Psoas muscle (tissue), 8 donors: ENCODE results near the gene B4GALT1. TPM values are rescaled to one million over a fixed set of nuclear protein-coding genes. Genes with fewer than 3 reads are reported as not detected.
A peak's percentile ranks its signal among the peaks of the same experiment; 100 is the strongest.
"Not testable (repeated sequence)": the region's sequence is repeated elsewhere in the genome, so short reads cannot be mapped to it uniquely, and the experiment has no call there.

ENCODE experiments used
- ATAC-seq, 4 donors: fragments of 200-7000 bp; cut with Tn5 transposase; one replicate each; pipeline ENCODE4 v1.9.1; 2020; ENCODE audit warnings: moderate library complexity in 3 of 4, mild to moderate bottlenecking in 2 of 4
- DNase-seq, 2 donors: peaks; one replicate each; pipeline ENCODE4 v3.0.0-alpha.2; 2020
- H3K27ac ChIP-seq: fragments of 200-600 bp; one replicate; pipeline ENCODE4 v1.8.0; 2022
- H3K27me3 ChIP-seq, 3 donors: fragments of 200-600 bp in 1 of 3; one replicate each; pipeline versions ENCODE4 v1.6.1 to v1.8.0; 2013 to 2022; ENCODE audit warnings: low read length in 2 of 3, mild to moderate bottlenecking in 2 of 3, moderate library complexity in 1 of 3; ENCODE audit not compliant: insufficient read depth in 3 of 3
- H3K36me3 ChIP-seq, 2 donors: fragments of 200-600 bp in 1 of 2; one replicate each; pipeline versions ENCODE4 v1.6.1 to v1.8.0; 2013 to 2022; ENCODE audit warnings: low read depth in 1 of 2, mild to moderate bottlenecking in 1 of 2, moderate library complexity in 1 of 2; ENCODE audit not compliant: insufficient read depth in 1 of 2
- H3K4me1 ChIP-seq: fragments of 200-600 bp; one replicate; pipeline ENCODE4 v1.8.0; 2022
- H3K4me3 ChIP-seq: fragments of 200-600 bp; one replicate; pipeline ENCODE4 v1.8.0; 2022; ENCODE audit warnings: mild to moderate bottlenecking
- H3K9me3 ChIP-seq: fragments of 200-600 bp; one replicate; pipeline ENCODE4 v1.8.0; 2022
- CTCF ChIP-seq: fragments of 200-600 bp; IDR thresholded peaks from one replicate; pipeline ENCODE4 v1.8.0; 2022; ENCODE audit warnings: antibody characterized with exemption
- WGBS, 3 donors: extraction: QIAGEN DNeasy Blood & Tissue Kit; methylation state at CpG; one replicate each; pipeline versions ENCODE4 v1.1.6 to v1.1.7; 2013; 5-methylcytosine and 5-hydroxymethylcytosine counted together
- intact Hi-C, 2 donors: fragments of 100-400 bp; cut with DNase I; formaldehyde crosslinking; loops; one replicate each; pipeline versions ENCODE4 v1.11.0 to v1.14.2; 2022
- polyA plus RNA-seq, 3 donors: library from polyadenylated mRNA; stranded (reverse); fragments of 200-250 nt; gene quantifications; one replicate each; pipeline ENCODE4 v1.2.3, GENCODE V29; 2013
- total RNA-seq, 4 donors: library from RNA; stranded (reverse); fragmentation: NEBNext Ultra II Directional in 2 of 4; extraction: Animal tissue kit (Norgen Biotek cat#: 25700) in 2 of 4; gene quantifications; one replicate each; pipeline versions ENCODE4 v1.2.1 to v1.2.4, GENCODE V29; 2021 to 2023
- donor health status: healthy with polysubstance abuse.
- donor health status: DM: no; HTN: no; CAD: no; lungs with moderate emphysema.
- donor health status: Bipolar disorder and iron deficiency.
- donor health status: healthy.
- donor health status: DM: yes; HTN: yes; CAD: no.
- donor health status: DM: no; HTN: no; CAD: no.
- donor health status: DM: no; HTN: no; CAD: no.
- donor health status: DM: yes; HTN: yes; CAD: no.

B4GALT1 gene
- total and polyA plus RNA-seq, 7 donors: 13.0 to 28.1 (median 22.3) TPM

- peak; percentile 68 to 83 for DNase-seq
- no peak for TF ChIP-seq CTCF
- 34 to 53% (median 40%) methylated on average over 10 of the region's 10 CpGs for WGBS, 3 donors
- Histone ChIP-seq H3K4me1 (peaks cover 23% of the 10 kb centered on the region), H3K27ac (peak overlapping the region; percentile 79), H3K9me3 (no peaks in the 10 kb centered on the region), H3K4me3 (no peak overlapping the region), H3K36me3 (no peaks in the 10 kb centered on the region), H3K27me3 (no peaks in the 10 kb centered on the region)
- intact Hi-C loops: loop anchor here in 1 of 2 donors (5.0 kb wide), 2 partner anchors 36 to 61 kb away; no protein-coding TSS in a partner anchor
- peak; percentile 96 to 97 (median 96) for ATAC-seq
These were observed 65.8 kb downstream of the B4GALT1 start for GRCh38 chr9:33101104-33101951.

GRCh38 chr9:33099754-33100153 is 67.4 kb downstream of the B4GALT1 start:
- no peak for TF ChIP-seq CTCF
- Histone ChIP-seq H3K9me3 (no peaks in the 10 kb centered on the region), H3K4me3 (no peak overlapping the region), H3K27ac (no peak overlapping the region), H3K27me3 (no peaks in the 10 kb centered on the region), H3K4me1 (peaks cover 22% of the 10 kb centered on the region), H3K36me3 (no peaks in the 10 kb centered on the region)
- no peak for ATAC-seq
- no peak for DNase-seq
- WGBS, 3 donors: 88 to 90% (median 89%) methylated on average over 2 of the region's 2 CpGs
- intact Hi-C loops: loop anchor here in 1 of 2 donors (5.0 kb wide), 2 partner anchors 38 to 63 kb away; no protein-coding TSS in a partner anchor

- H3K27me3 ChIP-seq: no peaks in the 10 kb centered on the region
- peaks cover 12% of the 10 kb centered on the region for H3K4me1 ChIP-seq
- no peak overlapping the region for H3K4me3 ChIP-seq
- TF ChIP-seq CTCF: no peak
- intact Hi-C loops: no loop called here
- ATAC-seq (no peak), DNase-seq (no peak)
- whole genome bisulfite sequencing, 3 donors: 61 to 68% (median 67%) methylated on average over 3 of the region's 3 CpGs
- H3K36me3 ChIP-seq: no peaks in the 10 kb centered on the region
- H3K9me3 ChIP-seq: no peaks in the 10 kb centered on the region
- no peak overlapping the region for H3K27ac ChIP-seq
These were observed 69.9 kb downstream of the B4GALT1 start for GRCh38 chr9:33097192-33097591.

GRCh38 chr9:33092634-33093033 is 74.5 kb downstream of the B4GALT1 start:
- ATAC-seq: no peak
- DNase-seq: no peak
- no peaks in the 10 kb centered on the region for H3K27me3 ChIP-seq
- H3K36me3 ChIP-seq: no peaks in the 10 kb centered on the region
- TF ChIP-seq CTCF: no peak
- no peaks in the 10 kb centered on the region for H3K4me1 ChIP-seq
- no peaks in the 10 kb centered on the region for H3K9me3 ChIP-seq
- H3K4me3 ChIP-seq: no peak overlapping the region
- WGBS, 3 donors: 75 to 82% (median 76%) methylated on average over 5 of the region's 5 CpGs
- intact Hi-C loops: no loop called here
- no peak overlapping the region for H3K27ac ChIP-seq

- H3K27me3 ChIP-seq, H3K36me3 ChIP-seq, H3K4me1 ChIP-seq, ATAC-seq, H3K27ac ChIP-seq, H3K9me3 ChIP-seq, H3K4me3 ChIP-seq, DNase-seq, intact Hi-C loops: not testable (repeated sequence)
- WGBS, 3 donors: 87 to 92% (median 90%) methylated on average over 9 of the region's 9 CpGs
These were observed 81.5 kb downstream of the B4GALT1 start for GRCh38 chr9:33085672-33086071.
